ENCODE measurements around the gene CSKMT. TPM values are rescaled to one million over a fixed set of nuclear protein-coding genes. Genes with fewer than 3 reads are reported as not detected.

CSKMT gene
- total and polyA plus RNA-seq, 10 of the 15 experiments (the other 5 are each of a cell fraction or from before 2014, with no cell fraction given): 7.0 to 213 (median 21.6) TPM

- peak; percentile 99 for TF ChIP-seq ZBED1 (IDR thresholded peaks at IDR 0.05; ENCODE audit: borderline replicate concordance)
- peak; percentile 74 for TF ChIP-seq GABPA (IDR thresholded peaks at IDR 0.05; ENCODE audit: low read depth)
- TF ChIP-seq LARP7 (IDR thresholded peaks at IDR 0.05): no peak; the same call in none of the 2 replicates
- TF ChIP-seq NRF1 (conservative IDR thresholded peaks at IDR 0.05; ENCODE audit: low read depth, low read length): no peak
- TF ChIP-seq HDAC2 (IDR thresholded peaks at IDR 0.05): no peak
- no peak for TF ChIP-seq CHD2 (IDR thresholded peaks at IDR 0.05; ENCODE audit: borderline replicate concordance, low read depth, low read length)
- 0 out of 2 replicates have a peak, but pooled peaks have one; percentile 80 for TF ChIP-seq PAX5 (IDR thresholded peaks at IDR 0.05; ENCODE audit: borderline replicate concordance, low read depth, low read length)
- TF ChIP-seq IRF5 (IDR thresholded peaks at IDR 0.05; ENCODE audit: borderline replicate concordance): no peak
- TF ChIP-seq KDM1A (IDR thresholded peaks at IDR 0.05; ENCODE audit: borderline replicate concordance): no peak
- TF ChIP-seq HDGF (IDR thresholded peaks at IDR 0.05): no peak
- TF ChIP-seq, protein P1, sequence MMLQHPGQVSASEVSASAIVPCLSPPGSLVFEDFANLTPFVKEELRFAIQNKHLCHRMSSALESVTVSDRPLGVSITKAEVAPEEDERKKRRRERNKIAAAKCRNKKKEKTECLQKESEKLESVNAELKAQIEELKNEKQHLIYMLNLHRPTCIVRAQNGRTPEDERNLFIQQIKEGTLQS (IDR thresholded peaks at IDR 0.05; ENCODE audit: borderline replicate concordance, extremely low read depth, low read depth, low read length): no peak
- TF ChIP-seq ZNF622 (IDR thresholded peaks at IDR 0.05): no peak
- TF ChIP-seq NFYB (IDR thresholded peaks at IDR 0.05; ENCODE audit: insufficient read depth, low read depth, low read length): peak; percentile 91
- TF ChIP-seq, protein P2, sequence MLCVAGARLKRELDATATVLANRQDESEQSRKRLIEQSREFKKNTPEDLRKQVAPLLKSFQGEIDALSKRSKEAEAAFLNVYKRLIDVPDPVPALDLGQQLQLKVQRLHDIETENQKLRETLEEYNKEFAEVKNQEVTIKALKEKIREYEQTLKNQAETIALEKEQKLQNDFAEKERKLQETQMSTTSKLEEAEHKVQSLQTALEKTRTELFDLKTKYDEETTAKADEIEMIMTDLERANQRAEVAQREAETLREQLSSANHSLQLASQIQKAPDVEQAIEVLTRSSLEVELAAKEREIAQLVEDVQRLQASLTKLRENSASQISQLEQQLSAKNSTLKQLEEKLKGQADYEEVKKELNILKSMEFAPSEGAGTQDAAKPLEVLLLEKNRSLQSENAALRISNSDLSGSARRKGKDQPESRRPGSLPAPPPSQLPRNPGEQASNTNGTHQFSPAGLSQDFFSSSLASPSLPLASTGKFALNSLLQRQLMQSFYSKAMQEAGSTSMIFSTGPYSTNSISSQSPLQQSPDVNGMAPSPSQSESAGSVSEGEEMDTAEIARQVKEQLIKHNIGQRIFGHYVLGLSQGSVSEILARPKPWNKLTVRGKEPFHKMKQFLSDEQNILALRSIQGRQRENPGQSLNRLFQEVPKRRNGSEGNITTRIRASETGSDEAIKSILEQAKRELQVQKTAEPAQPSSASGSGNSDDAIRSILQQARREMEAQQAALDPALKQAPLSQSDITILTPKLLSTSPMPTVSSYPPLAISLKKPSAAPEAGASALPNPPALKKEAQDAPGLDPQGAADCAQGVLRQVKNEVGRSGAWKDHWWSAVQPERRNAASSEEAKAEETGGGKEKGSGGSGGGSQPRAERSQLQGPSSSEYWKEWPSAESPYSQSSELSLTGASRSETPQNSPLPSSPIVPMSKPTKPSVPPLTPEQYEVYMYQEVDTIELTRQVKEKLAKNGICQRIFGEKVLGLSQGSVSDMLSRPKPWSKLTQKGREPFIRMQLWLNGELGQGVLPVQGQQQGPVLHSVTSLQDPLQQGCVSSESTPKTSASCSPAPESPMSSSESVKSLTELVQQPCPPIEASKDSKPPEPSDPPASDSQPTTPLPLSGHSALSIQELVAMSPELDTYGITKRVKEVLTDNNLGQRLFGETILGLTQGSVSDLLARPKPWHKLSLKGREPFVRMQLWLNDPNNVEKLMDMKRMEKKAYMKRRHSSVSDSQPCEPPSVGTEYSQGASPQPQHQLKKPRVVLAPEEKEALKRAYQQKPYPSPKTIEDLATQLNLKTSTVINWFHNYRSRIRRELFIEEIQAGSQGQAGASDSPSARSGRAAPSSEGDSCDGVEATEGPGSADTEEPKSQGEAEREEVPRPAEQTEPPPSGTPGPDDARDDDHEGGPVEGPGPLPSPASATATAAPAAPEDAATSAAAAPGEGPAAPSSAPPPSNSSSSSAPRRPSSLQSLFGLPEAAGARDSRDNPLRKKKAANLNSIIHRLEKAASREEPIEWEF (IDR thresholded peaks at IDR 0.05; ENCODE audit: insufficient replicate concordance, low read depth, low read length): no peak
- TF ChIP-seq POLR2AphosphoS2 (IDR thresholded peaks at IDR 0.05; ENCODE audit: low read depth, low read length): peak; percentile 100
- TF ChIP-seq HCFC1 (IDR thresholded peaks at IDR 0.05; ENCODE audit: low read length): peak; percentile 30; the same call in 1 of the 2 replicates
- TF ChIP-seq, protein P3, sequence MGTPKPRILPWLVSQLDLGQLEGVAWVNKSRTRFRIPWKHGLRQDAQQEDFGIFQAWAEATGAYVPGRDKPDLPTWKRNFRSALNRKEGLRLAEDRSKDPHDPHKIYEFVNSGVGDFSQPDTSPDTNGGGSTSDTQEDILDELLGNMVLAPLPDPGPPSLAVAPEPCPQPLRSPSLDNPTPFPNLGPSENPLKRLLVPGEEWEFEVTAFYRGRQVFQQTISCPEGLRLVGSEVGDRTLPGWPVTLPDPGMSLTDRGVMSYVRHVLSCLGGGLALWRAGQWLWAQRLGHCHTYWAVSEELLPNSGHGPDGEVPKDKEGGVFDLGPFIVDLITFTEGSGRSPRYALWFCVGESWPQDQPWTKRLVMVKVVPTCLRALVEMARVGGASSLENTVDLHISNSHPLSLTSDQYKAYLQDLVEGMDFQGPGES (IDR thresholded peaks at IDR 0.05): 0 out of 2 replicates have a peak, but pooled peaks have one; percentile 15
- no peak for TF ChIP-seq CHD1 (IDR thresholded peaks at IDR 0.05; ENCODE audit: low read depth, low read length)
- TF ChIP-seq RAD21 (IDR thresholded peaks at IDR 0.05; ENCODE audit: insufficient read depth, low read depth, low read length): no peak
- no peak for TF ChIP-seq RFX5 (IDR thresholded peaks at IDR 0.05; ENCODE audit: low read depth, low read length)
- no peak for TF ChIP-seq SIX5 (IDR thresholded peaks at IDR 0.05; ENCODE audit: low read depth, low read length, severe bottlenecking)
- TF ChIP-seq, protein P4, sequence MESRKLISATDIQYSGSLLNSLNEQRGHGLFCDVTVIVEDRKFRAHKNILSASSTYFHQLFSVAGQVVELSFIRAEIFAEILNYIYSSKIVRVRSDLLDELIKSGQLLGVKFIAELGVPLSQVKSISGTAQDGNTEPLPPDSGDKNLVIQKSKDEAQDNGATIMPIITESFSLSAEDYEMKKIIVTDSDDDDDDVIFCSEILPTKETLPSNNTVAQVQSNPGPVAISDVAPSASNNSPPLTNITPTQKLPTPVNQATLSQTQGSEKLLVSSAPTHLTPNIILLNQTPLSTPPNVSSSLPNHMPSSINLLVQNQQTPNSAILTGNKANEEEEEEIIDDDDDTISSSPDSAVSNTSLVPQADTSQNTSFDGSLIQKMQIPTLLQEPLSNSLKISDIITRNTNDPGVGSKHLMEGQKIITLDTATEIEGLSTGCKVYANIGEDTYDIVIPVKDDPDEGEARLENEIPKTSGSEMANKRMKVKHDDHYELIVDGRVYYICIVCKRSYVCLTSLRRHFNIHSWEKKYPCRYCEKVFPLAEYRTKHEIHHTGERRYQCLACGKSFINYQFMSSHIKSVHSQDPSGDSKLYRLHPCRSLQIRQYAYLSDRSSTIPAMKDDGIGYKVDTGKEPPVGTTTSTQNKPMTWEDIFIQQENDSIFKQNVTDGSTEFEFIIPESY (IDR thresholded peaks at IDR 0.05): 0 out of 2 replicates have a peak, but pooled peaks have one; percentile 10
Measured at GRCh38 chr11:62665075-62665598, at the start of gene CSKMT, which contains the start of gene C11orf98 (continued).
